Astrocyte (in vitro differentiated cells and primary cell): Measurements from ENCODE around the gene FAM83D. TPM values are rescaled to one million over a fixed set of nuclear protein-coding genes. Genes with fewer than 3 reads are reported as not detected.

Source experiments
- DNase-seq: peaks from one replicate; pipeline ENCODE4 v3.0.0-alpha.2; 2010; ENCODE audit warnings: low read depth
- FAIRE-seq: peaks from 2 replicates; lab custom pipeline; 2011; peaks lifted over from hg19 to GRCh38; lab: Jason Lieb, UNC
- H2AFZ ChIP-seq: 2 replicates; pipeline ENCODE4 v1.6.0; 2012; ENCODE audit warnings: low read depth, low read length, inconsistent platforms
- H3K27ac ChIP-seq: 2 replicates; pipeline ENCODE4 v1.5.1; 2011; ENCODE audit warnings: low read depth, low read length, inconsistent platforms
- H3K27me3 ChIP-seq: 2 replicates; pipeline ENCODE4 v1.6.0; 2011; ENCODE audit warnings: low read length, inconsistent platforms; ENCODE audit not compliant: insufficient read depth
- H3K36me3 ChIP-seq: 2 replicates; pipeline ENCODE4 v1.5.1; 2011; ENCODE audit warnings: low read length, inconsistent platforms; ENCODE audit not compliant: insufficient read depth
- H3K4me1 ChIP-seq: 2 replicates; pipeline ENCODE4 v1.5.1; 2011; ENCODE audit warnings: low read length, inconsistent platforms; ENCODE audit not compliant: insufficient read depth
- H3K4me2 ChIP-seq: 2 replicates; pipeline ENCODE4 v1.6.0; 2012; ENCODE audit warnings: low read length, inconsistent platforms
- H3K4me3 ChIP-seq: 2 replicates; pipeline ENCODE4 v1.5.1; 2011; ENCODE audit warnings: low read depth, mild to moderate bottlenecking, low read length, inconsistent platforms; ENCODE audit not compliant: insufficient read depth
- H3K79me2 ChIP-seq: 2 replicates; pipeline ENCODE4 v1.6.0; 2012; ENCODE audit warnings: mild to moderate bottlenecking, low read length, inconsistent platforms; ENCODE audit not compliant: insufficient read depth
- H3K9ac ChIP-seq: 2 replicates; pipeline ENCODE4 v1.6.0; 2012; ENCODE audit warnings: mild to moderate bottlenecking, low read length, inconsistent platforms
- H3K9me3 ChIP-seq: 2 replicates; pipeline ENCODE4 v1.5.1; 2012; ENCODE audit warnings: low read depth, mild to moderate bottlenecking, low read length, inconsistent platforms; ENCODE audit not compliant: insufficient read depth
- H4K20me1 ChIP-seq: 2 replicates; pipeline ENCODE4 v1.6.0; 2012; ENCODE audit warnings: low read length, inconsistent platforms; ENCODE audit not compliant: insufficient read depth
- H3K27ac Mint-ChIP-seq: one replicate; pipeline ENCODE4 v1.8.0; 2021; ENCODE audit warnings: mild to moderate bottlenecking, mixed read lengths; ENCODE audit not compliant: unreplicated experiment
- H3K27me3 Mint-ChIP-seq: one replicate; pipeline ENCODE4 v1.8.0; 2021; ENCODE audit warnings: low read depth, mixed read lengths; ENCODE audit not compliant: unreplicated experiment
- H3K36me3 Mint-ChIP-seq: one replicate; pipeline ENCODE4 v1.8.0; 2021; ENCODE audit warnings: low read depth, mixed read lengths; ENCODE audit not compliant: unreplicated experiment
- H3K4me1 Mint-ChIP-seq: one replicate; pipeline ENCODE4 v1.8.0; 2021; ENCODE audit warnings: low read depth, mixed read lengths; ENCODE audit not compliant: unreplicated experiment
- H3K4me3 Mint-ChIP-seq: one replicate; pipeline ENCODE4 v1.8.0; 2021; ENCODE audit warnings: mild to moderate bottlenecking, moderate library complexity, mixed read lengths; ENCODE audit not compliant: unreplicated experiment
- H3K9me3 Mint-ChIP-seq: one replicate; pipeline ENCODE4 v1.8.0; 2021; ENCODE audit warnings: mild to moderate bottlenecking, mixed read lengths; ENCODE audit not compliant: unreplicated experiment
- EZH2 ChIP-seq: IDR thresholded peaks from 2 replicates; pipeline ENCODE4 v1.6.1; 2012; ENCODE audit warnings: mild to moderate bottlenecking, low read length, inconsistent platforms; ENCODE audit not compliant: insufficient read depth
- total RNA-seq: library from RNA; stranded (reverse); gene quantifications from 2 replicates; pipeline ENCODE4 v1.2.1, GENCODE V29; 2021
- TF ChIP-seq, protein P1 (sequence below): IDR thresholded peaks from 2 replicates; pipeline ENCODE4 v1.5.1; 2011; ENCODE audit warnings: low read depth, mild to moderate bottlenecking, inconsistent platforms, low read length, moderate library complexity; ENCODE audit not compliant: insufficient read depth

Gene FAM83D
- total RNA-seq, 1 donor from 2014 or later = 3.3 TPM

DNA sequence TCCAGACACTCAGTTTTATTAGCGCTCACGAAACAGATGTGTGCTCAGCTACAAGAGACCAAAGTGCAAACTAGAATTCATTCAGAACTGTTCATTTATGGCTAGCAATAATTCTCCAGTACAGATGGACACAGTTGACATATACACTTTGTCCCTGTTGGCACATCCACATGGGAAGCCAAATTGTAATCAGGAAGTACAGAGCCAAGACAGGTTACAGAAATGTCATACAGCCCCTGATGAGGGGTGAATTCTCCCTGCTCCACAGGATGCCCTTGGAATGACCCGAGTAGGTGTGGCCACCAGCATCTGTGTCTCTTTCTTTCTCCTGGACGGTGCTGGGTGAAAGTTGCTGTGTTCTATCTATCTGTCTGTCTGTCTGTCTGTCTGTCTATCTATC is 43.5 kb downstream of the FAM83D start:
- Mint-ChIP-seq H3K4me1 (peaks cover 25% of the 10 kb centered on the region), H3K4me3 (peak overlapping the region; percentile 36), H3K9me3 (no peaks in the 10 kb centered on the region), H3K27me3 (no peaks in the 10 kb centered on the region), H3K27ac (peak overlapping the region; percentile 83), H3K36me3 (peaks cover 9% of the 10 kb centered on the region)
- H4K20me1 ChIP-seq = peaks cover 8% of the 10 kb centered on the region
- peaks cover 31% of the 10 kb centered on the region for H3K79me2 ChIP-seq
- H3K4me3 ChIP-seq = no peak overlapping the region
- H3K4me1 ChIP-seq = peaks cover 17% of the 10 kb centered on the region
- H3K27me3 ChIP-seq = no peaks in the 10 kb centered on the region
- FAIRE-seq (no peak), DNase-seq (no peak)
- H3K9me3 ChIP-seq = no peaks in the 10 kb centered on the region
- H2AFZ ChIP-seq = no peak overlapping the region
- TF ChIP-seq, protein P1, sequence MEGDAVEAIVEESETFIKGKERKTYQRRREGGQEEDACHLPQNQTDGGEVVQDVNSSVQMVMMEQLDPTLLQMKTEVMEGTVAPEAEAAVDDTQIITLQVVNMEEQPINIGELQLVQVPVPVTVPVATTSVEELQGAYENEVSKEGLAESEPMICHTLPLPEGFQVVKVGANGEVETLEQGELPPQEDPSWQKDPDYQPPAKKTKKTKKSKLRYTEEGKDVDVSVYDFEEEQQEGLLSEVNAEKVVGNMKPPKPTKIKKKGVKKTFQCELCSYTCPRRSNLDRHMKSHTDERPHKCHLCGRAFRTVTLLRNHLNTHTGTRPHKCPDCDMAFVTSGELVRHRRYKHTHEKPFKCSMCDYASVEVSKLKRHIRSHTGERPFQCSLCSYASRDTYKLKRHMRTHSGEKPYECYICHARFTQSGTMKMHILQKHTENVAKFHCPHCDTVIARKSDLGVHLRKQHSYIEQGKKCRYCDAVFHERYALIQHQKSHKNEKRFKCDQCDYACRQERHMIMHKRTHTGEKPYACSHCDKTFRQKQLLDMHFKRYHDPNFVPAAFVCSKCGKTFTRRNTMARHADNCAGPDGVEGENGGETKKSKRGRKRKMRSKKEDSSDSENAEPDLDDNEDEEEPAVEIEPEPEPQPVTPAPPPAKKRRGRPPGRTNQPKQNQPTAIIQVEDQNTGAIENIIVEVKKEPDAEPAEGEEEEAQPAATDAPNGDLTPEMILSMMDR = no peak
- TF ChIP-seq EZH2 = no peak
- H3K9ac ChIP-seq = peak overlapping the region; percentile 27
- H3K4me2 ChIP-seq = peak overlapping the region; percentile 63
- peak overlapping the region; percentile 76 for H3K27ac ChIP-seq
- peaks cover 2% of the 10 kb centered on the region for H3K36me3 ChIP-seq

DNA sequence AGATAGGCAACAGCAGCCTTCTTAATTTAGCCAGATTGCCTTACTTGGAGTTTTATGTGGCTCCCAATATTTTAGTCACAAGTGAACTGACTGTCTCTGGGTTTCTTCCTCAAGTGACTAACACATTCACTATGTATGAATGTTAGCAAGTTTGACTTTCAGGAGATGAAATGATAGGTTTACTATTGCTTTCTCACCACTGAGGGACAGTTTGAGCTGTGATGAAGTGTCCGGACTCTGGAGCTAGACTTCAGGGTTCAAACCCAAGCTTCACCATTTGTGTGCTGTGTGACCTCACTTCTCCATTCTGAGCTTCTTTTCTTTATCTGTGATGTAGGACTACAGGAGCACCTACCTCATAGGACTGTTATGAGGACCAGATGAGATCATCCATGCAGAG is 44.1 kb downstream of the FAM83D start:
- DNase-seq = peak; percentile 81
- FAIRE-seq = peak; percentile 76
- no peak overlapping the region for H3K4me3 ChIP-seq
- Mint-ChIP-seq H3K4me1 (peaks cover 25% of the 10 kb centered on the region), H3K4me3 (no peak overlapping the region), H3K27ac (peak overlapping the region; percentile 83), H3K27me3 (no peaks in the 10 kb centered on the region), H3K9me3 (no peaks in the 10 kb centered on the region), H3K36me3 (peaks cover 9% of the 10 kb centered on the region)
- H3K27me3 ChIP-seq = no peaks in the 10 kb centered on the region
- peaks cover 2% of the 10 kb centered on the region for H3K36me3 ChIP-seq
- H3K9me3 ChIP-seq = no peaks in the 10 kb centered on the region
- H2AFZ ChIP-seq = no peak overlapping the region
- TF ChIP-seq, protein P1 = no peak
- no peak for TF ChIP-seq EZH2
- H4K20me1 ChIP-seq = peaks cover 12% of the 10 kb centered on the region
- H3K79me2 ChIP-seq = peaks cover 27% of the 10 kb centered on the region
- peak overlapping the region; percentile 63 for H3K4me2 ChIP-seq
- peaks cover 17% of the 10 kb centered on the region for H3K4me1 ChIP-seq
- H3K27ac ChIP-seq = peak overlapping the region; percentile 76
- no peak overlapping the region for H3K9ac ChIP-seq

DNA sequence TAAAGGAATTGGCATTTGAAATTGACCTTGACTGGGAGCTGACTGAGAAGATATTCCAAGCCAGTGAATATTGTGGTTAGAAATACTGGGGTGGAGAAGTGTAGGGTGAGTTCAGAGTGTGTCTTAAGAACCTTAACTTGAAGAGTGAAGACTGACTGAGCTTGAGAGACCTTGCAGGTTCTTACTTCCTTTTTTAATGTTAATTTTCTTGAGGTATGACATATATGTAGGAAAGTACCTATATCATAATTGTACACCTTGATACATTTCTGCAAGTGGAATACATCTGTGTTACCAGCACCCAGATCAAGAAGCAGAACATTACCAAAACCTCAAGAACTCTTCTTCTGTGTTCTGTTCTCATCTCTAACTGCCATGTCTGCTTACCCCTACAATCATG is 46.9 kb downstream of the FAM83D start:
- TF ChIP-seq EZH2 = no peak
- TF ChIP-seq, protein P1 = no peak
- no peak overlapping the region for H3K4me3 ChIP-seq
- Mint-ChIP-seq H3K9me3 (no peaks in the 10 kb centered on the region), H3K27ac (no peak overlapping the region), H3K4me3 (no peak overlapping the region), H3K27me3 (no peaks in the 10 kb centered on the region), H3K4me1 (peaks cover 25% of the 10 kb centered on the region), H3K36me3 (peaks cover 6% of the 10 kb centered on the region)
- H2AFZ ChIP-seq = no peak overlapping the region
- H3K4me1 ChIP-seq = peaks cover 17% of the 10 kb centered on the region
- peaks cover 4% of the 10 kb centered on the region for H3K36me3 ChIP-seq
- no peak for FAIRE-seq
- DNase-seq = no peak
- H3K27ac ChIP-seq = no peak overlapping the region
- no peaks in the 10 kb centered on the region for H3K9me3 ChIP-seq
- no peak overlapping the region for H3K4me2 ChIP-seq
- no peak overlapping the region for H3K9ac ChIP-seq
- H3K27me3 ChIP-seq = no peaks in the 10 kb centered on the region
- peaks cover 12% of the 10 kb centered on the region for H4K20me1 ChIP-seq
- H3K79me2 ChIP-seq = peaks cover 9% of the 10 kb centered on the region
